GM12873 (cell line): ENCODE results near the gene EIF4EBP2.

Experiments
- CTCF ChIP-seq: IDR thresholded peaks from 2 replicates; pipeline ENCODE4 v1.5.1; 2012; ENCODE audit warnings: low read depth, mild to moderate bottlenecking, moderate library complexity, low read length, control low read depth; ENCODE audit not compliant: insufficient read depth; ENCODE audit errors: missing control alignments

Gene EIF4EBP2

DNA sequence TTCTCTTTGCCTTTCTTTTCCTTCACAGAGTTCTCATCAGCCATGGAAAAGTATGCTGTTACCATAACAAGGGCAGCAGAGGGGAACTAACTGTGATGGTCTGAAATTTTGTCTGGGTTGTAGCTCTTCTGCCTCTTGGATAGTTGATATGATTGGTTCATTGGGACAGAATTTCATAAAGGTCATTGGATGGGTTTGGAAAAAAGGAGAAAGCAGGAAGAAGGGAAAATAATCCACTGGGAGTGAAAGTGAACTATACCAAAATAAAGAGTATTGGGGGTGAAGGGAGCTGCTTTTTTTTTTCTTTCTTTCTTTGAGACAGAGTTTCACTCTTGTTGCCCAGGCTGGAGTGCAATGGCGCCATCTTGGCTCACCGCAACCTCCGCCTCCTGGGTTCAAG lies 5.8 kb downstream of the EIF4EBP2 start:
- no peak for TF ChIP-seq CTCF

DNA sequence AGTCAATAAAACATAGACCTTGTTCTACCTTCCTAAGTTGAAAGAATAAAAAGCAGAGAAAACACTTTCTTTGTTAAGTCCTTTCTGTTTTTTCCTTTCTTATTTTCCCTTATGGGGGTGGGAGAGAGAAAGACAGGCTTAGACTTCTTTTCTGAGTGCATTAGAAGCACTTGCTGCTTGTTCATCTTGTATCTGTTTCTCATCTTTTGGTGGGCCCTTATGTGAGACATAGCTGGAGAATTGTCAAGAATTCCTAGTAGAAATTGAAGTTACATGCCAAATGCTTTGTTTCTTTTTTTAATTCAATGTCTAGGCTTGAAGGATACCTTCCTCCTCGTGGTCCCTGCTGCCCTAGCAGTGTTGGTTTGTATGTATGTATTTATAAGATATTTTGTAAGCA lies 6.7 kb downstream of the EIF4EBP2 start:
- TF ChIP-seq CTCF = no peak

GRCh38 chr10:70412356-70412755 lies 8.4 kb downstream of the EIF4EBP2 start:
- no peak for TF ChIP-seq CTCF

- no peak for TF ChIP-seq CTCF
These were observed 13.6 kb downstream of the EIF4EBP2 start for GRCh38 chr10:70417568-70417967.

- no peak for TF ChIP-seq CTCF
These were observed 14.3 kb downstream of the EIF4EBP2 start for GRCh38 chr10:70418229-70418628.

GRCh38 chr10:70418713-70419112 lies 14.8 kb downstream of the EIF4EBP2 start:
- TF ChIP-seq CTCF = no peak

DNA sequence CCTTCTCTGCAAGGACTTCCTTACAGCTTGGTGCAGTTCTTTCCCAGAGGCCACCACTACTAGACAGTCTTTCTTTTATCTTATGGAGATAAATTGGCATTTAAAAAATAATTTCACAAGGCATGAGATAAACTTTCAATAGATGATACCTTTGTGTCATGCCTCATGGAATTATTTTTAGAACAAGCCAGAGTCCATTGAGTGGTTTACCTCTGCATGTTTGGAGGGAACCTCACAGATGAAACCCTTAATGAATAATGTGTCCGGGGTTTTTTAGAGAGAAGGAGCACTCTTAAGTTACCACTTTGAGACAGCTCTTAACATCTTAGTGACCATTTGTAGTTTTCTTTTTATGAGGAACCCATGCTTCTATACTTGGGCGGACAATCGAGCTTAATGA lies 20.4 kb downstream of the EIF4EBP2 start:
- no peak for TF ChIP-seq CTCF
